ENCODE measurements around the gene NIP7.

- TF ChIP-seq CTCF (optimal IDR thresholded peaks at IDR 0.05 in 1 of 3, IDR thresholded peaks at IDR 0.05 in 1 of 3, conservative IDR thresholded peaks at IDR 0.05 in 1 of 3; ENCODE audit: extremely low read depth in 1 of 3, insufficient read depth in 2 of 3, low read length in 3 of 3) (no peak), EZH2 (IDR thresholded peaks at IDR 0.05; ENCODE audit: low read length) (no peak)
Measured at GRCh38 chr16:69323415-69323814, 16.2 kb upstream of the NIP7 start.
